Neuronal stem cell (in vitro differentiated cells): ENCODE data around the gene FAM234B.

Experiments
- DNase-seq: peaks from one replicate; pipeline ENCODE4 v3.0.0-alpha.2; 2013; ENCODE audit warnings: low spot score
- H2AFZ ChIP-seq: one replicate; pipeline ENCODE4 v1.6.1; 2013; ENCODE audit warnings: mild to moderate bottlenecking, low read length, inconsistent platforms
- H2AK5ac ChIP-seq: 2 replicates; pipeline ENCODE4 v1.6.1; 2013; ENCODE audit warnings: low read depth, mild to moderate bottlenecking, inconsistent platforms, low read length, moderate library complexity, mixed read lengths
- H2BK120ac ChIP-seq: 2 replicates; pipeline ENCODE4 v1.6.1; 2013; ENCODE audit warnings: low read depth, mild to moderate bottlenecking, inconsistent platforms, low read length, moderate library complexity, mixed read lengths
- H2BK12ac ChIP-seq: one replicate; pipeline ENCODE4 v1.6.1; 2013; ENCODE audit warnings: low read length, inconsistent platforms
- H2BK15ac ChIP-seq: 2 replicates; pipeline ENCODE4 v1.6.1; 2013; ENCODE audit warnings: mild to moderate bottlenecking, low read length, inconsistent platforms, mixed read lengths
- H2BK5ac ChIP-seq: one replicate; pipeline ENCODE4 v1.6.1; 2013; ENCODE audit warnings: inconsistent platforms, mild to moderate bottlenecking, low read length, moderate library complexity
- H3K14ac ChIP-seq: one replicate; pipeline ENCODE4 v1.6.1; 2013; ENCODE audit warnings: low read length, inconsistent platforms
- H3K18ac ChIP-seq: 2 replicates; pipeline ENCODE4 v1.6.1; 2013; ENCODE audit warnings: low read length, inconsistent platforms
- H3K23ac ChIP-seq: 2 replicates; pipeline ENCODE4 v1.6.1; 2013; ENCODE audit warnings: low read depth, mild to moderate bottlenecking, mixed read lengths, low read length, inconsistent platforms; ENCODE audit not compliant: poor library complexity
- H3K27ac ChIP-seq: replicated peaks from 3 replicates; pipeline ENCODE4 v1.5.1; 2013; ENCODE audit warnings: low read length, inconsistent platforms
- H3K27me3 ChIP-seq, 3 experiments: 2 replicates each; pipeline ENCODE4 v1.6.1; 2013; ENCODE audit warnings: low read length in 3 of 3, mild to moderate bottlenecking in 2 of 3, inconsistent platforms in 1 of 3, low read depth in 1 of 3, mixed read lengths in 1 of 3, moderate library complexity in 1 of 3; ENCODE audit not compliant: control insufficient read depth in 3 of 3, insufficient read depth in 3 of 3
- H3K36me3 ChIP-seq, 2 donors: replicated peaks in 1 of 2; 2 replicates each; pipeline ENCODE4 v1.6.1; 2013; ENCODE audit warnings: low read length in 2 of 2; ENCODE audit not compliant: control insufficient read depth in 2 of 2, insufficient read depth in 2 of 2
- H3K4ac ChIP-seq: 2 replicates; pipeline ENCODE4 v1.6.1; 2013; ENCODE audit warnings: inconsistent platforms, mild to moderate bottlenecking, low read length, moderate library complexity
- H3K4me1 ChIP-seq, 2 donors: 1 replicate in 1 of 2; 2 replicates in 1 of 2; pipeline ENCODE4 v1.6.1; 2013; ENCODE audit warnings: low read length in 2 of 2, low read depth in 1 of 2; ENCODE audit not compliant: control insufficient read depth in 2 of 2, insufficient read depth in 1 of 2
- H3K4me2 ChIP-seq: one replicate; pipeline ENCODE4 v1.6.1; 2013; ENCODE audit warnings: mild to moderate bottlenecking, low read length, inconsistent platforms; ENCODE audit not compliant: insufficient read depth, poor library complexity, severe bottlenecking
- H3K4me3 ChIP-seq, 2 donors: 2 replicates each; pipeline ENCODE4 v1.5.1; 2013; ENCODE audit warnings: low read length in 2 of 2, mild to moderate bottlenecking in 2 of 2, inconsistent platforms in 1 of 2, moderate library complexity in 1 of 2
- H3K79me1 ChIP-seq: one replicate; pipeline ENCODE4 v1.6.1; 2013; ENCODE audit warnings: low read depth, mild to moderate bottlenecking, inconsistent platforms, low read length, moderate library complexity
- H3K9ac ChIP-seq: one replicate; pipeline ENCODE4 v1.6.1; 2013; ENCODE audit warnings: mild to moderate bottlenecking, low read depth, low read length, inconsistent platforms; ENCODE audit not compliant: poor library complexity
- H3K9me3 ChIP-seq, 2 donors: replicated peaks in 1 of 2; 2 replicates each; pipeline versions ENCODE3 to v1.6.1; 2013; ENCODE audit warnings: low read length in 2 of 2, mild to moderate bottlenecking in 2 of 2, inconsistent platforms in 1 of 2, low read depth in 1 of 2, mixed read lengths in 1 of 2, moderate library complexity in 1 of 2; ENCODE audit not compliant: control insufficient read depth in 2 of 2, insufficient read depth in 1 of 2
- H4K8ac ChIP-seq: one replicate; pipeline ENCODE4 v1.6.1; 2013; ENCODE audit warnings: low read depth, mild to moderate bottlenecking, inconsistent platforms, low read length, moderate library complexity
- H4K91ac ChIP-seq: one replicate; pipeline ENCODE4 v1.6.1; 2013; ENCODE audit warnings: low read length, low read depth, mild to moderate bottlenecking, inconsistent platforms; ENCODE audit not compliant: poor library complexity
- WGBS, 2 donors: extraction: QIAGEN DNeasy Blood & Tissue Kit; methylation state at CpG; one replicate each; pipeline ENCODE4 v1.1.7; 2013; ENCODE audit warnings: missing lambda C conversion rate in 2 of 2, mixed read lengths in 1 of 2; ENCODE audit not compliant: insufficient read length in 2 of 2, insufficient replicate concordance in 1 of 2; ENCODE audit errors: extremely low coverage in 2 of 2; 5-methylcytosine and 5-hydroxymethylcytosine counted together

The FAM234B gene

DNA sequence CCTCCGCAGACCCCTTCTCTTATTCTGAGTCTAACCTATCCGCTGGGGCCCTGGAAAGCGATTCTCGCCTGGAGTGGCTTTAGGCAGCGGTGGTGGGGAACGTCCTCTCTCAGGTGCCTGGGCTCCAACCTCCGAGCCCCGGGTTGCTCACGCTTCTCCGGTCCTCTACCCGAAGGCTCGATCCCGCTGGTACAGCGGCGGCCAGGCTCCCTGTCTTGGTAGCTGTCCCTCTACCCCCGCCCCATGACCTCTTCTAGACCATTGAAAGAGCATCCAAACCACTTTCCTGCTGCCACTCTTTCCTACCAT, 43.6 kb upstream of the FAM234B start:
- peak overlapping the region; percentile 59 for H2BK15ac ChIP-seq
- H3K4ac ChIP-seq, result no peak overlapping the region
- H2AK5ac ChIP-seq, result peak overlapping the region; percentile 64
- WGBS, 2 donors, result no CpG with 5 or more reads among the region's 16 CpGs
- DNase-seq, result no peak
- H3K14ac ChIP-seq, result no peak overlapping the region
- H3K18ac ChIP-seq, result peak overlapping the region; percentile 81
- peak overlapping the region; percentile 72 to 86 for H3K4me3 ChIP-seq
- peak overlapping the region; percentile 82 for H3K4me2 ChIP-seq
- no peaks in the 10 kb centered on the region for H3K9me3 ChIP-seq
- no peak overlapping the region for H4K91ac ChIP-seq
- peaks cover 0 to 5% (median 0%) of the 10 kb centered on the region in 3 experiments for H3K27me3 ChIP-seq
- H2BK120ac ChIP-seq, result no peak overlapping the region
- H3K79me1 ChIP-seq, result peaks cover 1% of the 10 kb centered on the region
- peaks cover 2 to 7% of the 10 kb centered on the region in 2 donors for H3K4me1 ChIP-seq
- H2BK5ac ChIP-seq, result no peak overlapping the region
- no peak overlapping the region for H4K8ac ChIP-seq
- H3K36me3 ChIP-seq, result no peaks in the 10 kb centered on the region
- peak overlapping the region; percentile 50 for H3K27ac ChIP-seq
- no peak overlapping the region for H2BK12ac ChIP-seq
- peak overlapping the region; percentile 83 for H3K9ac ChIP-seq
- peak overlapping the region; percentile 99 for H2AFZ ChIP-seq
- H3K23ac ChIP-seq, result peak overlapping the region; percentile 93

DNA sequence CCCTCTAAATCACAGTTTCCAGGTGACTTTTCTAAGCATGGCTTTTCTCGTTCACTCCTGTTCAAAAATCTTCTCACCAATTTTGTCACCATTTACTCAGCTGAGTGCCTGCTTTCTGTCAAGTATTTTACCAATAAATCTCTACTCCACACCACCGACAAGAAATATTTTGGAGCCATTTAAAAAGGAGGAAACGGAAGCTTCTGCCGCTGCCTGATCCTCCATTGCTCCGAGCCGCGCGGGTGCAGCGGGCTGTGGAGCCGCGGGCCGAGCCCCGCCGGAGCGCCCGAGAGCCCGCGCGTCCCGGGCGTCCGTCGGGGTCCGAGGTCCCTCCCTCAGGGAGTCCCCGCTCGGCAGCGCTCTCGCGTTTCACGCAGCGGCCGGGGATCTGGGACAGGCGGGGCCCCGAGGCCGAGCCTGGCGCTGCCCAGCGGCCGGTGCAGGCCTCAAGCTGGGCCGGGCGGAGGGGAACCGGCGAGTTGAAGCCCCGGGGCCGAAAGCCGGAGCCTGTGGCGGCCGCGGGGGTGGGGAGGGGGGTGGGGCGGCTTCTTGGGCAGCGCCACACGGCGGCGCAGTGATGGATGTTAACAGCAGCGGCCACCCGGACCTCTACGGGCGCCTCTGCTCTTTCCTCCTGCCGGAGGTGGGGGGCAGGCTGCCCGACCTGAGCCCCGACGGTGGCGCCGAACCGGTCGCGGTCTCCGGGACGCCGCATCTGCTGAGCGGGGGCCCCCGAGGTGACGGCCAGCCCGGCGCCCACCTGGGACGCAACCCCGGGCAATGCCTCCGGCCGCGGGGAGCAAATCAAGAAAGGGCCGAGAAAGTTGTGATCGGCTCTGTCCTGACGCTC, 43.0 kb upstream of the FAM234B start:
- Histone ChIP-seq H3K36me3 (no peaks in the 10 kb centered on the region), H2BK15ac (peak overlapping the region; percentile 28), H3K23ac (no peak overlapping the region), H2BK12ac (no peak overlapping the region), H3K9ac (peak overlapping the region; percentile 83), H3K79me1 (peaks cover 1% of the 10 kb centered on the region), H4K8ac (no peak overlapping the region), H3K4me1 (peaks cover 2 to 8% of the 10 kb centered on the region in 2 donors), H3K27me3 (peaks cover 0 to 5% (median 0%) of the 10 kb centered on the region in 3 experiments), H3K9me3 (no peaks in the 10 kb centered on the region), H2AK5ac (no peak overlapping the region), H3K27ac (no peak overlapping the region), H3K4me2 (peak overlapping the region; percentile 82), H2AFZ (peak overlapping the region; percentile 99), H3K18ac (peak overlapping the region; percentile 67), H2BK5ac (no peak overlapping the region), H4K91ac (no peak overlapping the region), H3K4me3 (peak overlapping the region; percentile 72 to 86), H3K14ac (no peak overlapping the region), H3K4ac (no peak overlapping the region), H2BK120ac (no peak overlapping the region)
- peak; percentile 61 for DNase-seq
- no CpG with 5 or more reads among the region's 82 CpGs for whole genome bisulfite sequencing, 2 donors

DNA sequence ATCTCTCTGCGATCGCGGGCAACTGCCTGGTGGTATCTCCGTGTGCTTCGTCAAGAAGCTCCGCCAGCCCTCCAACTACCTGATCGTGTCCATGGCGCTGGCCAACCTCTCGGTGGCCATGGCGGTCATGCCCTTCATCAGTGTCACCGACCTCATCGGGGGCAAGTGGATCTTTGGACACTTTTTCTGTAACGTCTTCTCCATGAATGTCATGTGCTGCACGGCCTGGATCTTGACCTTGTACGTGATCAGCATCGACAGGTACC, 42.5 kb upstream of the FAM234B start:
- WGBS, 2 donors, result no CpG with 5 or more reads among the region's 16 CpGs
- Histone ChIP-seq H2AK5ac (no peak overlapping the region), H2BK12ac (no peak overlapping the region), H2BK120ac (no peak overlapping the region), H2BK15ac (peak overlapping the region; percentile 28), H3K27ac (no peak overlapping the region), H2BK5ac (no peak overlapping the region), H3K4ac (no peak overlapping the region), H3K9ac (no peak overlapping the region), H3K4me1 (peaks cover 2 to 8% of the 10 kb centered on the region in 2 donors), H4K91ac (no peak overlapping the region), H3K18ac (peak overlapping the region; percentile 38), H4K8ac (no peak overlapping the region), H3K9me3 (no peaks in the 10 kb centered on the region), H3K27me3 (peaks cover 0 to 5% (median 0%) of the 10 kb centered on the region in 3 experiments), H3K23ac (no peak overlapping the region), H3K4me2 (peak overlapping the region; percentile 82), H3K36me3 (no peaks in the 10 kb centered on the region), H2AFZ (peak overlapping the region; percentile 99), H3K4me3 (peak overlapping the region; percentile 72 to 74), H3K79me1 (no peaks in the 10 kb centered on the region), H3K14ac (no peak overlapping the region)
- no peak for DNase-seq

DNA sequence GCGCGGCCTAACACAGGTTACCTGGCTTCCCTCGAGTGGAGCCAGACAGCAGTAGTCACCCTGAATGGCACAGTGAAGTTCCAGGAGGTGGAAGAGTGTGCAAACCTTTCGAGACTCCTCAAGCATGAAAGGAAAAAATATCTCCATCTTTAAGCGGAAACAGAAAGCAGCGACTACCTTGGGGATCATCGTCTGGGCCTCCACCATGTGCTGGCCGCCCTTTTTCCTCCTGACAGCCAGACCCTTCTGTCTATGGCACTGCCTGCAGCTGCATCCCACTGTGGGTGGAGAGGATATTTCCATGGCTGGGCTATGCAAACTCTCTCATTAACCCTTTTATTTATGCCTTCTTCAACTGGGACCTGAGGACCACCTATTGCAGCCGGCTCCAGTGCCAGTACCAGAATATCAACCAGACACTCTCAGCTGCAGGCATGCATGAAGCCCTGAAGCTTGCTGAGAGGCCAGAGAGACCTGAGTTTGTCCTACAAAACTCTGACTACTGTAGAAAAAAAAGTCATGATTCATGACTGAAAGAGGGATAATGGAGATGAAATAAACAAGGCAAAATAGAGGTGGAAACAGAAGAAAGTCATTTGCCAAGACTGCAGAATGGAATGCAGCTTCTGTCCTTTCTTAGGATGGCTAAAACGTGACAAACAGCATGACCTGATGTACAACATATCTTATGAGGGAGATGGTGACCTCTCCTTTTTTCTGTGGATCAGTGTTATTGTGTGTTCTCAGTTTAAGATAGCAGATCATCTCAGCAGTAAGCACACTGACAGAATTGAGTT, 41.7 kb upstream of the FAM234B start:
- Histone ChIP-seq H3K9me3 (no peaks in the 10 kb centered on the region), H3K27me3 (peaks cover 0 to 5% (median 0%) of the 10 kb centered on the region in 3 experiments), H2AFZ (no peak overlapping the region), H3K79me1 (no peaks in the 10 kb centered on the region), H3K4me1 (peaks cover 2 to 8% of the 10 kb centered on the region in 2 donors), H3K23ac (no peak overlapping the region), H3K18ac (no peak overlapping the region), H3K9ac (no peak overlapping the region), H3K27ac (no peak overlapping the region), H4K8ac (no peak overlapping the region), H3K4me3 (no peak overlapping the region), H3K14ac (no peak overlapping the region), H2BK15ac (no peak overlapping the region), H2BK5ac (no peak overlapping the region), H3K4ac (no peak overlapping the region), H2BK120ac (no peak overlapping the region), H2BK12ac (no peak overlapping the region), H4K91ac (no peak overlapping the region), H2AK5ac (no peak overlapping the region), H3K36me3 (no peaks in the 10 kb centered on the region), H3K4me2 (no peak overlapping the region)
- no peak for DNase-seq
- no CpG with 5 or more reads among the region's 10 CpGs for WGBS, 2 donors
